GM06990 (cell line): ENCODE measurements around the gene GPR68.

Experiments
- DNase-seq: peaks from one replicate; pipeline ENCODE4 v3.0.0-alpha.2; 2011; ENCODE audit not compliant: insufficient read length; ENCODE audit errors: extremely low read depth
- H3K27me3 ChIP-seq: replicated peaks from 2 replicates; pipeline ENCODE4 v1.6.0; 2011; ENCODE audit warnings: low read length; ENCODE audit not compliant: control insufficient read depth, insufficient read depth
- H3K36me3 ChIP-seq: 2 replicates; pipeline ENCODE4 v1.5.1; 2011; ENCODE audit warnings: low read length; ENCODE audit not compliant: control insufficient read depth, insufficient read depth
- H3K4me3 ChIP-seq: replicated peaks from 2 replicates; pipeline ENCODE4 v1.5.1; 2011; ENCODE audit warnings: low read depth, mild to moderate bottlenecking, control low read depth, low read length
- CTCF ChIP-seq: IDR thresholded peaks from 2 replicates; pipeline ENCODE4 v1.5.1; 2011; ENCODE audit warnings: low read length, control low read depth, mild to moderate bottlenecking, inconsistent platforms; ENCODE audit not compliant: insufficient read depth, poor library complexity, severe bottlenecking

The GPR68 gene

GRCh38 chr14:91244501-91244901 lies at the start of gene GPR68:
Gene GPR68 (minus strand): TSS chr14:91244704. CDS start chr14:91235050, 9,654 bp downstream.
- no peak for DNase-seq
- Histone ChIP-seq H3K27me3 (no peaks in the 10 kb centered on the region), H3K4me3 (peak within 1 kb of the TSS; percentile 13; the same call in 1 of the 2 replicates), H3K36me3 (no peaks in the 10 kb centered on the region)
- no peak for TF ChIP-seq CTCF

GRCh38 chr14:91294153-91294552 lies 49.6 kb upstream of the GPR68 start:
- TF ChIP-seq CTCF: no peak
- no peak for DNase-seq
- Histone ChIP-seq H3K27me3 (no peaks in the 10 kb centered on the region), H3K4me3 (no peak overlapping the region), H3K36me3 (peaks cover 69% of the 10 kb centered on the region)

- TF ChIP-seq CTCF: no peak
- H3K4me3 ChIP-seq: no peak overlapping the region
- DNase-seq: no peak
- peaks cover 73% of the 10 kb centered on the region for H3K36me3 ChIP-seq
- no peaks in the 10 kb centered on the region for H3K27me3 ChIP-seq
These were observed 48.8 kb upstream of the GPR68 start for GRCh38 chr14:91293281-91293680.

- DNase-seq: no peak
- Histone ChIP-seq H3K36me3 (peaks cover 76% of the 10 kb centered on the region), H3K27me3 (no peaks in the 10 kb centered on the region)
These were observed 48.0 kb upstream of the GPR68 start for GRCh38 chr14:91292491-91292890.

GRCh38 chr14:91291786-91292405 lies 47.4 kb upstream of the GPR68 start:
- DNase-seq: no peak
- H3K36me3 ChIP-seq: peaks cover 74% of the 10 kb centered on the region
- no peak for TF ChIP-seq CTCF

More at GRCh38 chr14:91292491-91292890, 48.0 kb upstream of the GPR68 start:
- no peak for TF ChIP-seq CTCF
- no peak overlapping the region for H3K4me3 ChIP-seq

GRCh38 chr14:91290986-91291385 lies 46.5 kb upstream of the GPR68 start:
- TF ChIP-seq CTCF: no peak
- Histone ChIP-seq H3K27me3 (no peaks in the 10 kb centered on the region), H3K4me3 (no peak overlapping the region), H3K36me3 (peaks cover 68% of the 10 kb centered on the region)
- no peak for DNase-seq

More at GRCh38 chr14:91291786-91292405, 47.4 kb upstream of the GPR68 start:
- Histone ChIP-seq H3K4me3 (no peak overlapping the region), H3K27me3 (no peaks in the 10 kb centered on the region)
